SU-DHL-6 (cell line): ENCODE measurements around the gene PIGW.

ENCODE experiments used
- H2AFZ ChIP-seq: fragments of 200-600 bp; sonication (generic); 2 replicates; pipeline ENCODE4 v1.6.1; 2014; ENCODE audit warnings: low read depth, mild to moderate bottlenecking, moderate library complexity, mixed read lengths, antibody characterized with exemption, low read length; ENCODE audit not compliant: severe bottlenecking
- H3F3A ChIP-seq: fragments of 200-600 bp; shearing (Covaris generic); 2 replicates; pipeline ENCODE4 v1.6.0; 2016; ENCODE audit warnings: antibody characterized with exemption, mild to moderate bottlenecking; ENCODE audit not compliant: insufficient read depth
- H3K27ac ChIP-seq: fragments of 200-600 bp; sonication (generic); 2 replicates; pipeline ENCODE4 v1.5.1; 2016; ENCODE audit warnings: low read depth, mild to moderate bottlenecking, low read length, moderate library complexity, mixed read lengths
- H3K27me3 ChIP-seq: fragments of 200-600 bp; sonication (generic), shearing (Covaris generic); 2 replicates; pipeline ENCODE4 v1.6.0; 2014; ENCODE audit warnings: mild to moderate bottlenecking, low read length
- H3K36me3 ChIP-seq: fragments of 200-600 bp; sonication (generic); 2 replicates; pipeline ENCODE4 v1.6.1; 2014; ENCODE audit warnings: mild to moderate bottlenecking, low read length, mixed read lengths
- H3K4me2 ChIP-seq: fragments of 300-600, 200-600 bp; shearing (Covaris generic), sonication (generic); 2 replicates; pipeline ENCODE4 v1.6.0; 2014; ENCODE audit warnings: low read length, low read depth, mild to moderate bottlenecking; ENCODE audit not compliant: poor library complexity, severe bottlenecking
- H3K4me3 ChIP-seq: fragments of 200-600 bp; sonication (generic); 2 replicates; pipeline ENCODE4 v1.5.1; 2014; ENCODE audit warnings: antibody characterized with exemption, low read length, mild to moderate bottlenecking, mixed read lengths; ENCODE audit not compliant: insufficient read depth, poor library complexity, severe bottlenecking
- H3K79me2 ChIP-seq: fragments of 200-600 bp; sonication (generic); 2 replicates; pipeline ENCODE4 v1.6.1; 2014; ENCODE audit warnings: mild to moderate bottlenecking, low read length, moderate library complexity; ENCODE audit not compliant: insufficient read depth
- H3K9ac ChIP-seq: fragments of 200-600 bp; sonication (generic); 2 replicates; pipeline ENCODE4 v1.7.0; 2014; ENCODE audit warnings: mild to moderate bottlenecking, low read length
- H3K9me2 ChIP-seq: fragments of 200-600 bp; sonication (generic); replicated peaks from 2 replicates; pipeline ENCODE4 v1.6.1; 2014; ENCODE audit warnings: low read length; ENCODE audit not compliant: insufficient read depth
- H3K9me3 ChIP-seq: fragments of 200-600 bp; sonication (generic); 2 replicates; pipeline ENCODE4 v1.6.1; 2014; ENCODE audit warnings: low read length, mixed read lengths; ENCODE audit not compliant: insufficient read depth
- H4K20me1 ChIP-seq: fragments of 200-600 bp; sonication (generic); 2 replicates; pipeline ENCODE4 v1.6.1; 2014; ENCODE audit warnings: low read depth, mild to moderate bottlenecking, antibody characterized with exemption, low read length, moderate library complexity, mixed read lengths
- CTCF ChIP-seq: fragments of 200-600 bp; sonication (generic); IDR thresholded peaks from one replicate; pipeline ENCODE4 v1.5.1; 2017; ENCODE audit warnings: antibody characterized with exemption, mild to moderate bottlenecking, low read length, moderate library complexity; ENCODE audit not compliant: insufficient read depth, poor library complexity, severe bottlenecking
- EZH2phosphoT487 ChIP-seq: fragments of 200-600 bp; sonication (generic), shearing (Covaris generic); conservative IDR thresholded peaks from 2 replicates; pipeline ENCODE4 v1.6.1; 2018; ENCODE audit warnings: mild to moderate bottlenecking, antibody characterized with exemption, low read length, moderate library complexity, mixed read lengths

Gene PIGW

GRCh38 chr17:36501963-36502362 is 32.8 kb upstream of the PIGW start:
- Histone ChIP-seq H3K4me3 (no peak overlapping the region), H3F3A (no peaks in the 10 kb centered on the region), H3K36me3 (no peaks in the 10 kb centered on the region), H3K4me2 (no peak overlapping the region), H3K9me3 (no peaks in the 10 kb centered on the region), H3K27me3 (no peaks in the 10 kb centered on the region), H3K9ac (no peak overlapping the region), H4K20me1 (no peaks in the 10 kb centered on the region), H3K79me2 (no peaks in the 10 kb centered on the region), H3K27ac (no peak overlapping the region), H3K9me2 (no peaks in the 10 kb centered on the region), H2AFZ (no peak overlapping the region)
- no peak for TF ChIP-seq EZH2phosphoT487
- TF ChIP-seq CTCF: no peak

GRCh38 chr17:36503456-36504155 is 31.2 kb upstream of the PIGW start:
- no peak overlapping the region for H2AFZ ChIP-seq
- no peak overlapping the region for H3K4me3 ChIP-seq
- no peak overlapping the region for H3K27ac ChIP-seq
- TF ChIP-seq EZH2phosphoT487 (no peak), CTCF (no peak)
- H3K79me2 ChIP-seq: no peaks in the 10 kb centered on the region
- no peaks in the 10 kb centered on the region for H4K20me1 ChIP-seq
- H3K9ac ChIP-seq: no peak overlapping the region
- no peaks in the 10 kb centered on the region for H3F3A ChIP-seq
- H3K9me2 ChIP-seq: no peaks in the 10 kb centered on the region
- no peaks in the 10 kb centered on the region for H3K36me3 ChIP-seq
- H3K27me3 ChIP-seq: no peaks in the 10 kb centered on the region
- H3K9me3 ChIP-seq: no peaks in the 10 kb centered on the region
- no peak overlapping the region for H3K4me2 ChIP-seq

GRCh38 chr17:36504156-36504545 is 30.6 kb upstream of the PIGW start:
- H3F3A ChIP-seq: no peaks in the 10 kb centered on the region
- H2AFZ ChIP-seq: no peak overlapping the region
- no peak for TF ChIP-seq CTCF
- no peaks in the 10 kb centered on the region for H3K36me3 ChIP-seq
- no peak overlapping the region for H3K9ac ChIP-seq
- H3K9me2 ChIP-seq: no peaks in the 10 kb centered on the region
- H4K20me1 ChIP-seq: no peaks in the 10 kb centered on the region
- H3K27me3 ChIP-seq: no peaks in the 10 kb centered on the region
- H3K4me2 ChIP-seq: no peak overlapping the region
- H3K4me3 ChIP-seq: no peak overlapping the region
- H3K27ac ChIP-seq: no peak overlapping the region
- no peaks in the 10 kb centered on the region for H3K9me3 ChIP-seq
- no peaks in the 10 kb centered on the region for H3K79me2 ChIP-seq
